HCEC 1CT (cell line): ENCODE data around the gene ZIM2.

Experiments used
- DNase-seq: peaks from one replicate; pipeline ENCODE4 v3.0.0-alpha.2; 2017

ZIM2 gene

GRCh38 chr19:56838909-56839651, 1.4 kb downstream of the ZIM2 start:
- no peak for DNase-seq

- no peak for DNase-seq
These were observed 2.3 kb downstream of the ZIM2 start for GRCh38 chr19:56838024-56838908.

- no peak for DNase-seq
These were observed 3.0 kb downstream of the ZIM2 start for GRCh38 chr19:56837492-56838023.

GRCh38 chr19:56837004-56837403, 3.5 kb downstream of the ZIM2 start:
- no peak for DNase-seq

GRCh38 chr19:56836059-56836458, 4.5 kb downstream of the ZIM2 start:
- no peak for DNase-seq

- no peak for DNase-seq
These were observed 5.1 kb downstream of the ZIM2 start for GRCh38 chr19:56835401-56835800.

GRCh38 chr19:56834564-56835375, 5.8 kb downstream of the ZIM2 start:
- DNase-seq = no peak

- DNase-seq = no peak
These were observed 8.1 kb downstream of the ZIM2 start for GRCh38 chr19:56832352-56832928.

- no peak for DNase-seq
These were observed 9.3 kb downstream of the ZIM2 start for GRCh38 chr19:56831255-56831654.

GRCh38 chr19:56829596-56829995, 10.9 kb downstream of the ZIM2 start:
- no peak for DNase-seq

GRCh38 chr19:56827708-56828107, 12.8 kb downstream of the ZIM2 start:
- DNase-seq = no peak

- no peak for DNase-seq
These were observed 16.6 kb downstream of the ZIM2 start for GRCh38 chr19:56823956-56824355.

- DNase-seq = no peak
These were observed 17.1 kb downstream of the ZIM2 start for GRCh38 chr19:56823417-56823816.

- DNase-seq = no peak
These were observed 17.8 kb downstream of the ZIM2 start for GRCh38 chr19:56822755-56823154.

- no peak for DNase-seq
These were observed 18.9 kb downstream of the ZIM2 start for GRCh38 chr19:56821675-56822074.

- no peak for DNase-seq
These were observed 19.3 kb downstream of the ZIM2 start for GRCh38 chr19:56821209-56821608.

GRCh38 chr19:56819166-56819565, 21.4 kb downstream of the ZIM2 start:
- DNase-seq = no peak

GRCh38 chr19:56814656-56815055, 25.9 kb downstream of the ZIM2 start:
- no peak for DNase-seq

- DNase-seq = no peak
These were observed 27.0 kb downstream of the ZIM2 start for GRCh38 chr19:56813531-56813930.

- no peak for DNase-seq
These were observed 29.0 kb downstream of the ZIM2 start for GRCh38 chr19:56811480-56811879.

GRCh38 chr19:56810260-56810659, 30.3 kb downstream of the ZIM2 start:
- no peak for DNase-seq

- DNase-seq = no peak
These were observed 31.7 kb downstream of the ZIM2 start for GRCh38 chr19:56808717-56809392.
